ENCODE data around the gene NFIB. TPM values are rescaled to one million over a fixed set of nuclear protein-coding genes. Genes with fewer than 3 reads are reported as not detected.

NFIB gene
- total RNA-seq, 1 experiment from 2014 or later: 14.3 TPM

DNA sequence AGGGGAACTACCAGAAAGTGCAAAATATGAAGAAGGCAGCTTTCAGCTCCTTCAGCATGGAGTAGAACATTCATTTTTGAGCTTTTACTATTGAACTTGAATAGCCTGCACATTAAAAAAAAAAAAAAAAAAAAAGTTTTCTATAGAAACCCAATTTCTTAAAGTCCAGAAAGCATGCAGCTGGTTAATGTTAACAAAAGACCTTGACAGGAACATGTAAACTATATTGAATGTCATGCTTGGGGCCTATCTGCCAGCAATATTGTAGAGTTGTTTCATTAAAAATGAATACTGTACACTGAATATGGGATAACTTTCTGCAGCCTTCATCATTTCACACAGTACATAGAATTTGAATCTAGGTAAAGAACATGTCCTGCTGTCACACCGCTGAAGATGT is 230.6 kb downstream of the NFIB start:
- no peak for TF ChIP-seq CTCF (conservative IDR thresholded peaks at IDR 0.05)
- no CpG with 5 or more reads among the region's 1 CpG for WGBS (ENCODE audit: extremely low coverage, insufficient read length, low lambda C conversion rate)
- no peaks in the 10 kb centered on the region for H3K79me2 ChIP-seq (ENCODE audit: insufficient read depth, low read length)
- no peak overlapping the region for H3K23ac ChIP-seq (ENCODE audit: insufficient read length, low read depth, low read length)
- H4K8ac ChIP-seq (replicated peaks; ENCODE audit: insufficient read length, low read depth, low read length): no peak overlapping the region
- H4K91ac ChIP-seq (ENCODE audit: insufficient read length, low read depth, low read length): no peak overlapping the region
- H3K9ac ChIP-seq (ENCODE audit: extremely low read depth, insufficient read length, low read length): no peak overlapping the region
- no peak overlapping the region for H4K5ac ChIP-seq (ENCODE audit: insufficient read length, low read depth, low read length)
- H3K27me3 ChIP-seq (ENCODE audit: insufficient read depth, low read length): no peaks in the 10 kb centered on the region
- no peaks in the 10 kb centered on the region for H3K36me3 Mint-ChIP-seq (ENCODE audit: insufficient read depth in 1 of 3, low read depth in 3 of 3)
- H3K4me3 Mint-ChIP-seq: no peak overlapping the region
- H3K27ac ChIP-seq (ENCODE audit: insufficient read length, low read depth, low read length): no peak overlapping the region
- H3K14ac ChIP-seq (ENCODE audit: insufficient read depth, low read length): no peak overlapping the region
- H2AK5ac ChIP-seq (ENCODE audit: insufficient read length, low read length): no peak overlapping the region
- no peak overlapping the region for H2AFZ ChIP-seq (ENCODE audit: low read length)
- H2BK120ac ChIP-seq (ENCODE audit: low read depth, low read length, poor library complexity, severe bottlenecking): no peak overlapping the region
- no peak overlapping the region for H3K56ac ChIP-seq (ENCODE audit: insufficient read length, low read depth, low read length)
- H3K27me3 Mint-ChIP-seq (ENCODE audit: low read depth): no peaks in the 10 kb centered on the region
- H3K9me3 Mint-ChIP-seq: no peaks in the 10 kb centered on the region
- H3K4me1 Mint-ChIP-seq: peaks cover 24 to 36% of the 10 kb centered on the region in 2 experiments
- no peak overlapping the region for H3K18ac ChIP-seq (ENCODE audit: insufficient read length, low read depth, low read length)
- H3K9me3 ChIP-seq (ENCODE audit: control insufficient read depth, low read depth, low read length): no peaks in the 10 kb centered on the region
- H3K79me1 ChIP-seq (ENCODE audit: insufficient read depth, low read depth, low read length, poor library complexity, severe bottlenecking): no peaks in the 10 kb centered on the region
- no peak overlapping the region for H3K4me2 ChIP-seq (ENCODE audit: insufficient read depth, insufficient read length, low read length)
- H3K4ac ChIP-seq (ENCODE audit: low read depth, low read length): no peak overlapping the region
- no peak overlapping the region for H3T11ph ChIP-seq (ENCODE audit: low read length)
- no peak overlapping the region for H2BK12ac ChIP-seq (ENCODE audit: insufficient read length, low read depth, low read length)
- no peaks in the 10 kb centered on the region; the same call in 1 of the 2 replicates for H3K4me1 ChIP-seq (ENCODE audit: insufficient read depth, low read length)
- no peak overlapping the region for H2BK20ac ChIP-seq (ENCODE audit: low read depth, low read length, poor library complexity, severe bottlenecking)
- H3K27ac Mint-ChIP-seq: no peak overlapping the region
- no peak for DNase-seq
- no peak overlapping the region for H2BK5ac ChIP-seq (ENCODE audit: insufficient read length, low read length)
- no peaks in the 10 kb centered on the region for H4K20me1 ChIP-seq (ENCODE audit: control insufficient read depth, insufficient read depth, insufficient read length)
- H2BK15ac ChIP-seq (ENCODE audit: low read depth, low read length): no peak overlapping the region
- no peaks in the 10 kb centered on the region for H3K23me2 ChIP-seq (ENCODE audit: insufficient read length, low read depth, low read length, poor library complexity, severe bottlenecking)

Data from H9 (cell line).